Loucy (cell line): Measurements from ENCODE around the gene ZNF142.

Source experiments
- H2AFZ ChIP-seq: fragments of 200-600 bp; sonication (generic); 2 replicates; pipeline ENCODE4 v1.6.0; 2016; ENCODE audit warnings: antibody characterized with exemption, mild to moderate bottlenecking, low read length, moderate library complexity
- H3F3A ChIP-seq: fragments of 200-600 bp; 2 replicates; pipeline ENCODE4 v1.6.0; 2016; ENCODE audit warnings: antibody characterized with exemption, low read depth, mild to moderate bottlenecking
- H3K27me3 ChIP-seq: fragments of 200-600 bp; sonication (generic); 2 replicates; pipeline ENCODE4 v1.6.1; 2014; ENCODE audit warnings: low read length, mild to moderate bottlenecking; ENCODE audit not compliant: insufficient read depth, poor library complexity, severe bottlenecking
- H3K36me3 ChIP-seq: fragments of 200-600 bp; sonication (generic); 2 replicates; pipeline ENCODE4 v1.6.1; 2016; ENCODE audit warnings: low read length; ENCODE audit not compliant: insufficient read depth
- H3K4me1 ChIP-seq: fragments of 200-600 bp; sonication (generic); 2 replicates; pipeline ENCODE4 v1.5.1; 2014; ENCODE audit warnings: low read length, mild to moderate bottlenecking; ENCODE audit not compliant: insufficient read depth, poor library complexity, severe bottlenecking
- H3K4me2 ChIP-seq: fragments of 200-600 bp; sonication (generic); 2 replicates; pipeline ENCODE4 v1.6.0; 2014; ENCODE audit warnings: antibody characterized with exemption, low read length, low read depth, mild to moderate bottlenecking; ENCODE audit not compliant: poor library complexity, severe bottlenecking
- H3K4me3 ChIP-seq: fragments of 200-600 bp; sonication (generic); 2 replicates; pipeline ENCODE4 v1.5.1; 2014; ENCODE audit warnings: low read length, mild to moderate bottlenecking, mixed read lengths; ENCODE audit not compliant: poor library complexity, severe bottlenecking
- H3K79me2 ChIP-seq: fragments of 200-600 bp; sonication (generic); 2 replicates; pipeline ENCODE4 v1.6.1; 2014; ENCODE audit warnings: low read length; ENCODE audit not compliant: insufficient read depth
- H3K9ac ChIP-seq: fragments of 200-600 bp; sonication (generic); 2 replicates; pipeline ENCODE4 v1.6.0; 2014; ENCODE audit warnings: mild to moderate bottlenecking, low read depth, low read length, moderate library complexity; ENCODE audit not compliant: poor library complexity, severe bottlenecking
- H3K9me2 ChIP-seq: fragments of 200-600 bp; sonication (generic); replicated peaks from 2 replicates; pipeline ENCODE4 v1.6.1; 2016; ENCODE audit warnings: low read depth, low read length, mixed read lengths
- H3K9me3 ChIP-seq: fragments of 200-600 bp; sonication (generic); 2 replicates; pipeline ENCODE4 v1.6.1; 2014; ENCODE audit warnings: mild to moderate bottlenecking, antibody characterized with exemption, low read length, low read depth; ENCODE audit not compliant: insufficient read depth
- H4K20me1 ChIP-seq: fragments of 200-600 bp; sonication (generic); 2 replicates; pipeline ENCODE4 v1.6.0; 2014; ENCODE audit warnings: antibody characterized with exemption, low read length, mild to moderate bottlenecking; ENCODE audit not compliant: insufficient read depth, poor library complexity, severe bottlenecking
- CTCF ChIP-seq: fragments of 200-600 bp; sonication (generic); conservative IDR thresholded peaks from 2 replicates; pipeline ENCODE4 v1.5.1; 2014; ENCODE audit warnings: mild to moderate bottlenecking, antibody characterized with exemption, low read length
- EZH2phosphoT487 ChIP-seq: fragments of 200-600 bp; IDR thresholded peaks from 2 replicates; pipeline ENCODE4 v1.6.1; 2018; ENCODE audit warnings: antibody characterized with exemption, mild to moderate bottlenecking, moderate library complexity, borderline replicate concordance

Gene ZNF142

GRCh38 chr2:218607436-218608115 is 51.8 kb downstream of the ZNF142 start, which contains the start of gene PLCD4:
Gene PLCD4 (plus strand): TSS chr2:218607899. CDS start chr2:218615740, 7,841 bp downstream.
- Histone ChIP-seq H3K9me3 (no peaks in the 10 kb centered on the region), H3K4me2 (no peak within 1 kb of the TSS), H2AFZ (no peak within 1 kb of the TSS), H3K4me3 (no peak within 1 kb of the TSS), H3K9me2 (no peaks in the 10 kb centered on the region), H3K36me3 (no peaks in the 10 kb centered on the region), H3F3A (no peaks in the 10 kb centered on the region), H3K79me2 (no peaks in the 10 kb centered on the region), H3K27me3 (no peaks in the 10 kb centered on the region), H3K4me1 (no peaks in the 10 kb centered on the region), H3K9ac (no peak within 1 kb of the TSS), H4K20me1 (no peaks in the 10 kb centered on the region)
- no peak for TF ChIP-seq EZH2phosphoT487
- no peak for TF ChIP-seq CTCF

- Histone ChIP-seq H3F3A (no peaks in the 10 kb centered on the region), H3K9ac (no peak overlapping the region), H3K4me1 (no peaks in the 10 kb centered on the region), H3K9me3 (no peaks in the 10 kb centered on the region), H3K4me3 (no peak overlapping the region), H2AFZ (no peak overlapping the region), H4K20me1 (no peaks in the 10 kb centered on the region), H3K4me2 (no peak overlapping the region), H3K9me2 (no peaks in the 10 kb centered on the region), H3K79me2 (no peaks in the 10 kb centered on the region), H3K36me3 (no peaks in the 10 kb centered on the region), H3K27me3 (no peaks in the 10 kb centered on the region)
- no peak for TF ChIP-seq CTCF
- TF ChIP-seq EZH2phosphoT487: no peak
Observed at GRCh38 chr2:218605432-218605831, 54.0 kb downstream of the ZNF142 start.
